Kidney (tissue), 14 donors: Measurements from ENCODE around the gene STEAP3. TPM values are rescaled to one million over a fixed set of nuclear protein-coding genes. Genes with fewer than 3 reads are reported as not detected.

Experiments used
- DNase-seq, 5 donors: peaks; one replicate each; pipeline ENCODE4 v3.0.0-alpha.2; 2013 to 2020
- FAIRE-seq: peaks from 2 replicates; lab custom pipeline; 2012; peaks lifted over from hg19 to GRCh38; lab: Jason Lieb, UNC
- H3K27ac ChIP-seq, 2 donors: one replicate each; pipeline ENCODE4 v1.7.0; 2013; ENCODE audit warnings: low read depth in 2 of 2, low read length in 2 of 2, inconsistent platforms in 1 of 2
- H3K27me3 ChIP-seq: one replicate; pipeline ENCODE4 v1.7.1; 2013; ENCODE audit warnings: low read length, inconsistent platforms; ENCODE audit not compliant: control insufficient read depth, insufficient read depth
- H3K36me3 ChIP-seq, 3 donors: one replicate each; pipeline versions ENCODE4 v1.7.0 to v1.7.1; 2013; ENCODE audit warnings: low read length in 3 of 3, control low read depth in 1 of 3, inconsistent platforms in 1 of 3; ENCODE audit not compliant: insufficient read depth in 3 of 3, control insufficient read depth in 2 of 3
- H3K4me1 ChIP-seq, 3 donors: one replicate each; pipeline versions ENCODE4 v1.7.0 to v1.7.1; 2013; ENCODE audit warnings: low read length in 3 of 3, inconsistent platforms in 1 of 3, low read depth in 1 of 3; ENCODE audit not compliant: control insufficient read depth in 2 of 3, insufficient read depth in 2 of 3
- H3K4me3 ChIP-seq, 3 donors: one replicate each; pipeline versions ENCODE4 v1.7.0 to v1.8.1; 2013; ENCODE audit warnings: low read length in 3 of 3, control low read depth in 1 of 3, inconsistent platforms in 1 of 3
- H3K9ac ChIP-seq, 3 donors: one replicate each; pipeline versions ENCODE4 v1.7.0 to v1.7.1; 2013; ENCODE audit warnings: low read length in 3 of 3, control low read depth in 1 of 3, inconsistent platforms in 1 of 3
- H3K9me3 ChIP-seq, 3 donors: one replicate each; pipeline versions ENCODE4 v1.7.0 to v1.7.1; 2013; ENCODE audit warnings: low read length in 3 of 3, control low read depth in 1 of 3, inconsistent platforms in 1 of 3; ENCODE audit not compliant: control insufficient read depth in 2 of 3, insufficient read depth in 1 of 3
- intact Hi-C: fragments of 100-400 bp; cut with DNase I; formaldehyde crosslinking; loops from one replicate; pipeline ENCODE4 v1.11.1; 2022
- polyA plus RNA-seq: library from polyadenylated mRNA; stranded (reverse); fragments of 350-450 nt; fragmentation: Illumina TruSeq; extraction: RNeasy Lipid Tissue Mini Kit (QIAGEN cat#74804); gene quantifications from one replicate; pipeline ENCODE4 v1.2.3, GENCODE V29; 2014; ENCODE audit warnings: low read depth, low replicate concordance; ENCODE audit not compliant: insufficient read depth
- total RNA-seq: library from RNA; stranded (reverse); fragmentation: NEBNext Ultra II Directional; extraction: Animal tissue kit (Norgen Biotek cat#: 25700); gene quantifications from one replicate; pipeline ENCODE4 v1.2.1, GENCODE V29; 2021
- TF ChIP-seq, protein P1 (sequence below): IDR thresholded peaks from 3 replicates; pipeline ENCODE4 v1.5.1; 2012; ENCODE audit warnings: mild to moderate bottlenecking, moderate library complexity, borderline replicate concordance; ENCODE audit not compliant: insufficient read depth; ENCODE audit errors: extremely low read depth
- donor health status: control.
- donor health status: control.
- donor health status: control.
- donor health status: control.
- donor health status: control.
- donor health status: DM: yes; HTN: yes; CAD: no.
- donor health status: Normal renal cell carcinoma (clear cell type).

The STEAP3 gene
- total and polyA plus RNA-seq, 2 donors from 2014 or later = 6.7 to 25.4 TPM

DNA sequence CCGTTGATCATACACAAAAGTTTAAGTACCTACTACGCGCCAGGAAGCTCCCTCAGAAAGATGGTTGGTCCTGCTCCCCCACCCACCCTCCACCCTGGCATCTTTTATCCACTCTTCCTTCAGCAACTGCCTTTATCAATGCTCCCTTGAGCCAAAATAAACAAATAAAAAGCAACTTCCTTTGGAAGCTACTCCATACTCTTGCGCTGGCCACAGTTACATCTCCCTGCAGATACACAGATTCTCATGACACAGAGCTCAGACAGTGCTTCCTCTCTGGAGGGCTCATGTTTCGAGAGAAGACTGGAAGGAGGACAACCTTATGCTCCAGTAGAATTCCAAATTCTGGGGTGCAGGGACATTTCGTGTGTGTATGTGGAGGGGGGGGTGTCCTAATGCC is 3.8 kb upstream of the STEAP3 start:
- H3K9ac ChIP-seq = no peak overlapping the region
- no peaks in the 10 kb centered on the region for H3K36me3 ChIP-seq
- DNase-seq (no peak), FAIRE-seq (no peak)
- intact Hi-C loops = loop anchor here (10.0 kb wide), 1 partner anchor 65 kb away; no protein-coding TSS in a partner anchor
- H3K4me3 ChIP-seq = no peak overlapping the region
- no peaks in the 10 kb centered on the region for H3K9me3 ChIP-seq
- H3K27ac ChIP-seq = no peak overlapping the region
- H3K27me3 ChIP-seq = peaks cover 4% of the 10 kb centered on the region
- TF ChIP-seq, protein P1, sequence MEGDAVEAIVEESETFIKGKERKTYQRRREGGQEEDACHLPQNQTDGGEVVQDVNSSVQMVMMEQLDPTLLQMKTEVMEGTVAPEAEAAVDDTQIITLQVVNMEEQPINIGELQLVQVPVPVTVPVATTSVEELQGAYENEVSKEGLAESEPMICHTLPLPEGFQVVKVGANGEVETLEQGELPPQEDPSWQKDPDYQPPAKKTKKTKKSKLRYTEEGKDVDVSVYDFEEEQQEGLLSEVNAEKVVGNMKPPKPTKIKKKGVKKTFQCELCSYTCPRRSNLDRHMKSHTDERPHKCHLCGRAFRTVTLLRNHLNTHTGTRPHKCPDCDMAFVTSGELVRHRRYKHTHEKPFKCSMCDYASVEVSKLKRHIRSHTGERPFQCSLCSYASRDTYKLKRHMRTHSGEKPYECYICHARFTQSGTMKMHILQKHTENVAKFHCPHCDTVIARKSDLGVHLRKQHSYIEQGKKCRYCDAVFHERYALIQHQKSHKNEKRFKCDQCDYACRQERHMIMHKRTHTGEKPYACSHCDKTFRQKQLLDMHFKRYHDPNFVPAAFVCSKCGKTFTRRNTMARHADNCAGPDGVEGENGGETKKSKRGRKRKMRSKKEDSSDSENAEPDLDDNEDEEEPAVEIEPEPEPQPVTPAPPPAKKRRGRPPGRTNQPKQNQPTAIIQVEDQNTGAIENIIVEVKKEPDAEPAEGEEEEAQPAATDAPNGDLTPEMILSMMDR = no peak
- H3K4me1 ChIP-seq = peaks cover 0 to 8% (median 0%) of the 10 kb centered on the region in 3 donors

- DNase-seq (no peak), FAIRE-seq (no peak)
- H3K36me3 ChIP-seq = no peaks in the 10 kb centered on the region
- no peaks in the 10 kb centered on the region for H3K9me3 ChIP-seq
- TF ChIP-seq, protein P1 = no peak
- H3K27me3 ChIP-seq = peaks cover 4% of the 10 kb centered on the region
- H3K9ac ChIP-seq = no peak overlapping the region
- H3K27ac ChIP-seq = no peak overlapping the region
- peaks cover 0 to 15% (median 8%) of the 10 kb centered on the region in 3 donors for H3K4me1 ChIP-seq
- no peak overlapping the region for H3K4me3 ChIP-seq
- intact Hi-C loops = no loop called here
Observed at GRCh38 chr2:119220720-119221301, 2.8 kb upstream of the STEAP3 start.

GRCh38 chr2:119221609-119222008 is 2.0 kb upstream of the STEAP3 start:
- TF ChIP-seq, protein P1 = no peak
- peaks cover 4% of the 10 kb centered on the region for H3K27me3 ChIP-seq
- intact Hi-C loops = no loop called here
- no peaks in the 10 kb centered on the region for H3K9me3 ChIP-seq
- H3K9ac ChIP-seq = no peak overlapping the region
- H3K36me3 ChIP-seq = no peaks in the 10 kb centered on the region
- FAIRE-seq = no peak
- DNase-seq = no peak
- peaks cover 0 to 15% (median 10%) of the 10 kb centered on the region in 3 donors for H3K4me1 ChIP-seq
- H3K4me3 ChIP-seq = no peak overlapping the region
- H3K27ac ChIP-seq = no peak overlapping the region
